Mucosa of descending colon (tissue), 3 donors: ENCODE results near the gene GJD3. TPM values are rescaled to one million over a fixed set of nuclear protein-coding genes. Genes with fewer than 3 reads are reported as not detected.
A peak's percentile ranks its signal among the peaks of the same experiment; 100 is the strongest.

Source experiments
- ATAC-seq: fragments of 200-7000 bp; cut with Tn5 transposase; one replicate; pipeline ENCODE4 v1.9.1; 2020; ENCODE audit warnings: mild to moderate bottlenecking, moderate library complexity
- DNase-seq, 3 donors: peaks; one replicate each; pipeline ENCODE4 v3.0.0-alpha.2; 2020
- H3K36me3 ChIP-seq: fragments of 200-600 bp; one replicate; pipeline ENCODE4 v1.8.0; 2021; ENCODE audit warnings: low read depth, mild to moderate bottlenecking
- H3K4me1 ChIP-seq: fragments of 200-600 bp; one replicate; pipeline ENCODE4 v1.8.0; 2021; ENCODE audit warnings: low read depth, mild to moderate bottlenecking
- H3K4me3 ChIP-seq: fragments of 200-600 bp; one replicate; pipeline ENCODE4 v1.8.0; 2021; ENCODE audit warnings: mild to moderate bottlenecking
- H3K9me3 ChIP-seq: fragments of 200-600 bp; one replicate; pipeline ENCODE4 v1.8.0; 2021; ENCODE audit warnings: mild to moderate bottlenecking
- intact Hi-C, 2 donors: fragments of 100-400 bp; cut with DNase I in 1 of 2; cut with micrococcal nuclease in 1 of 2; formaldehyde crosslinking; loops; one replicate each; pipeline versions ENCODE4 v1.11.0 to v1.11.1; 2022; cut with DNase I, micrococcal nuclease
- total RNA-seq, 3 donors: library from RNA; stranded (reverse); fragmentation: NEBNext Ultra II Directional in 2 of 3; extraction: Animal tissue kit (Norgen Biotek cat#: 25700) in 2 of 3; gene quantifications; one replicate each; pipeline versions ENCODE4 v1.2.1 to v1.2.4, GENCODE V29; 2021 to 2023
- TF ChIP-seq, protein P1 (sequence below): fragments of 200-600 bp; IDR thresholded peaks from one replicate; pipeline ENCODE4 v1.8.0; 2022; ENCODE audit warnings: antibody characterized with exemption, mild to moderate bottlenecking
- donor health status: DM: no; HTN: no; CAD: no; lungs with moderate emphysema.
- donor health status: DM: no; HTN: no; CAD: no.
- donor health status: DM: no; HTN: yes; CAD: no.

The GJD3 gene
- total RNA-seq, 3 donors from 2014 or later, result 0.81 to 1.4 (median 1.2) TPM

DNA sequence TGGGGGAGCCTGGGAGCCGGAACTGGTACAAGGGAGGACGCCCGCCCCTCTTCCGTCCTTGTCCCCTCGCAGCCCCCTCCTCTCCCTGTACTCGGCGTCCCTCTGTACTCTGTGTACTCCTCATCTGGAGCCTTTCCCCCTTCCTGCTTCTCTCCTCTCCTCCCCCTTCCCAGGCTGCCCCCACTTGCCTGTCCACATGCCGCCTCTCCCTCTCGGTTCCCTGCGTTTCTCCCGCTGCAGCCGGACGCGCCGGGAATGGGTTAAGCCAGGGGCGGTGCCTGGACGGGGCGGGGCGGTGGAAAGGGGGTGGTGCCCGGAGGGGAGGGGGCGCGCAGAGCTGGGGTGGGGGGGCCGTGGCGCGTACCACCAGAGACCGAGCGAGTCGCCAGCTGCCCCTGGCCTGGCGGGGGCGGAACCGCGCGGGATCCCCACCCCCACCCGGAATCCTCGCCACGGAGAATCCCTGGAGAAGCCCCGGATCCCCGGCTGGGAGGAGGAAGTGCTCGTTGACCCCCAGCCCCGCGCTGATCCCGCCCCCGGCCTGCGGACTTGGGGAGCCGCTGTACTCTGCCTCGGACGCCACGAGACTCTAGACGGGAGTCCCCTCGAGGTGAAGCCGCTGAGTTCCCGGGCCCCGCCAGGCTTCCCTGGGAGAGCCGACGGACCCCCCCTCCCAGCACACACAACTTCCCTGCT lies 22.6 kb downstream of the GJD3 start:
- ATAC-seq, result peak; percentile 63

DNA sequence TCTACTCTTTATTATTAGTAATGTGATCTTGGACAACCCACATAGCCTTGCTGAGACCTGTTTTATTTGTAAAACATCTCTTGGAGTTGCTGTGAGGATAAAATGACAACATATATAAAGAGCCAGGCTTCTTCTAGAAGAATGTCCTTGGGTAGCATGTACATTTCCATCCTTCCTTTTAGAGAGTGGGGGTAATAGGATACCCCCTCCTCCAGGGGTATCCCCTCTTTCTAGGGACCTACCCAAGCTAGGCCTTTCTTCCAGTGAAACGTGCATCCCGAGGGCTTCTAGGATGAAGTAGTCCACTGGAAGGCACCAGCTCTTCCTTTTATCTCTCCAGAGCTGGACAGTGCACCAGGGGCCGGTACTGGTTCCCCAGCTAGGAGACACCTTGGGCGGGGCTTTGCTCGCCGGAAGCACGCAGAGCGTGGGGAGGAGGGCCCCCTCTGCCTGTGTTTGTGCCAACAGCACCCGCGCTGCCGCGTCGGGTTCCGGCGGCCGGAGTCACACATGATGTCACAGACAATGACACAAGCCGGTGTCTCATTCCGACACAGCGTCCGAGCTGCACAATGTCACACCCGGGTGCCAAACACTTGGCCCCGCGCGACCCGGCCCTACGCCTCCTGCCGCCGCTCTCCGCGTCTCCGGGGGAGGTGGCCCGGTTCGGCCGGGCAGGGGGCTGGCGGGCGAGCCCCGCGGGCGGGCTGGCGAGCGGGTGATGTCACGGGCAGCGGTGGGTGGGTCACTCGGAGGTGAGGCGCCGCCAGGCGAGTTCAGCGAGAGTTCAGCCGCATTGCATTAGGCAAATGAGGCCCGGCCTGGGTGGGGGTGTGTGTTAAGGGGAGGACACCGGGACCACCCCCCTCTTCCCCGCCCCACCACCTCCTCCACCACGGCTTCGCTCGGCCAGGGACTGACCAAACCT lies 23.4 kb downstream of the GJD3 start:
- ATAC-seq, result peak; percentile 63

More for the DNA sequence above, 22.6 kb downstream of the GJD3 start:
- peaks cover 49% of the 10 kb centered on the region for H3K4me1 ChIP-seq
- no peaks in the 10 kb centered on the region for H3K36me3 ChIP-seq
- H3K4me3 ChIP-seq, result peak overlapping the region; percentile 69
- no peaks in the 10 kb centered on the region for H3K9me3 ChIP-seq
- TF ChIP-seq, protein P1, sequence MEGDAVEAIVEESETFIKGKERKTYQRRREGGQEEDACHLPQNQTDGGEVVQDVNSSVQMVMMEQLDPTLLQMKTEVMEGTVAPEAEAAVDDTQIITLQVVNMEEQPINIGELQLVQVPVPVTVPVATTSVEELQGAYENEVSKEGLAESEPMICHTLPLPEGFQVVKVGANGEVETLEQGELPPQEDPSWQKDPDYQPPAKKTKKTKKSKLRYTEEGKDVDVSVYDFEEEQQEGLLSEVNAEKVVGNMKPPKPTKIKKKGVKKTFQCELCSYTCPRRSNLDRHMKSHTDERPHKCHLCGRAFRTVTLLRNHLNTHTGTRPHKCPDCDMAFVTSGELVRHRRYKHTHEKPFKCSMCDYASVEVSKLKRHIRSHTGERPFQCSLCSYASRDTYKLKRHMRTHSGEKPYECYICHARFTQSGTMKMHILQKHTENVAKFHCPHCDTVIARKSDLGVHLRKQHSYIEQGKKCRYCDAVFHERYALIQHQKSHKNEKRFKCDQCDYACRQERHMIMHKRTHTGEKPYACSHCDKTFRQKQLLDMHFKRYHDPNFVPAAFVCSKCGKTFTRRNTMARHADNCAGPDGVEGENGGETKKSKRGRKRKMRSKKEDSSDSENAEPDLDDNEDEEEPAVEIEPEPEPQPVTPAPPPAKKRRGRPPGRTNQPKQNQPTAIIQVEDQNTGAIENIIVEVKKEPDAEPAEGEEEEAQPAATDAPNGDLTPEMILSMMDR, result no peak
- intact Hi-C loops, result no loop called here
- DNase-seq, result peak; percentile 87 to 91 (median 89)

DNA sequence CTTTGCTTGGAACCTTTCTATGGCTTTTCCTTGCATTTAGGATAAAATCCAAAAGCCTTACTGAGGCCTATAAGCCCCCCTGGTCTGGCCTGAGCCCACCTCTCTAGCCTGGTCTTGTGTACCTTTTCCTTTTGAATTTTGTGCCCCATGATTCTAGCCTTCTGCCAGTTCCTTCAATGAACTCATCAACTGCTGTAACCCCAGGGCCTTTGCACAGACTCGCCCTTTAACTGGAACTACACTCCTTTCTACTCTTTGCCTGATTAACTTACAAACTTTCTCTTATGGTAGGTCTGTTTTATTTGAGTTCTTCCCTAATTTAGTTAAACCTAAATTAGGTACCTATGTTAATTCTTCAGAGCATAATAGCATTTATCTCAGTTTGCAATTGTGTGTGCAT lies 24.2 kb downstream of the GJD3 start:
- ATAC-seq (no peak), DNase-seq (no peak)
- no peak overlapping the region for H3K4me3 ChIP-seq

More for the DNA sequence above, 23.4 kb downstream of the GJD3 start:
- Histone ChIP-seq H3K4me3 (peak overlapping the region; percentile 69), H3K36me3 (no peaks in the 10 kb centered on the region), H3K4me1 (peaks cover 44% of the 10 kb centered on the region), H3K9me3 (no peaks in the 10 kb centered on the region)
- peak; percentile 92 to 97 (median 94) for DNase-seq
- TF ChIP-seq, protein P1, result peak; percentile 21
- intact Hi-C loops, result no loop called here

DNA sequence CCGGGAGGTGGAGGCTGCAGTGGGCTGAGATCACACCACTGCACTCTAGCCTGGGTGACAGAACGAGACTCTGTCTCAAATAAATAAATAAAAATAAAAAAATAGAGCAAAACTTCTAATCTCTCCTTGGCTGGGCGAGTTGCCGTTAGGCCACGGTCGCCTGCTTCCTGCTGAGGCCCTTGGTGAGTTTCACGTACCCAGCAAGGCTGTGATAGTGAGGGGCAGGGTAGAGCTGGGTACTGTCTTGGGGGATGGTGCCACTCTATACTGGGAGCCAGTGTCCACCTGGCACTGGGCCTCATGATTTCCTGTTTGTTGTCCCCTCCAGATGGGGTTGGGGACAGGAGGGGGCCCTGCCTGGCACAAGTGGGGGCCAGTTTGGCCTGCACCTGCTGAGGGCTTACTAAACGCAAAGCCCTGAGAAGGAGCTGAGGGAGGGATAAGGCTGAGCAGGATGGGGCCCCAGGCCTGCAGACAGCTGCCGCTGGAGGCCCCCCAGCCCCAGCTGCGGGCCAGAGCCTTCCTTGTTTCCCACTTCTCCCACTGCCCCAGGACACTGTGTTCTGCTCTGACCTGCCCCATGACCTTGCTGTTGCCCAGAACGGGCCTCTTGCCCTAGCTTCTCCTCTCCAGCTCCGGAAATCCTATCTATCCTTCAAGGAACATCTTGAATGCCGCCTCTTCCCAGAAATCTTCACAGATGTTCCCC lies 25.4 kb downstream of the GJD3 start:
- intact Hi-C loops, result no loop called here
- Histone ChIP-seq H3K4me3 (no peak overlapping the region), H3K9me3 (no peaks in the 10 kb centered on the region), H3K4me1 (peaks cover 41% of the 10 kb centered on the region), H3K36me3 (no peaks in the 10 kb centered on the region)
- ATAC-seq, result no peak
- DNase-seq, result peak in 1 of 3 donors; percentile 30
- TF ChIP-seq, protein P1, result no peak

More for the DNA sequence above, 24.2 kb downstream of the GJD3 start:
- Histone ChIP-seq H3K4me1 (peaks cover 40% of the 10 kb centered on the region), H3K9me3 (no peaks in the 10 kb centered on the region), H3K36me3 (no peaks in the 10 kb centered on the region)
- intact Hi-C loops, result no loop called here
- TF ChIP-seq, protein P1, result no peak

DNA sequence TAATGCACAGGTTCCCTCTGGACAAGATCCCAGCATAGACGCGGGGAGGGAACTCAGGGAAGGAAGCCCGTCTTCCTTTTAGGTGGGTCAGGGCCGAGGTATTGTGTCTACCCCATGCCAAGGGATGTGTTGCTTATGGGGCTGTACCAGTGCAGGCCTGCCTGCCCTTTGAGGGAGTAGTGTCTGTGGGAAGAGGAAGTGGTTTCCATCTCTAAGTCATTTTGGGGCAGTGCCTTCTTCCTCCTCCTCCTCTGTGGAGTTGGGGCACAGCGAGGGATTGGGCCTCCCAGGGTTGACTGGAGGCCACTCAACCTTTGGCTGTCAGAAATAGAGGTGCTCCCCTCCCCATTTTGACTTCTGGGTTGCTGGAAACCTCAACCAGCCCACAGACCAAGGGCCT lies 26.5 kb downstream of the GJD3 start:
- DNase-seq, result no peak
- Histone ChIP-seq H3K36me3 (no peaks in the 10 kb centered on the region), H3K4me1 (peaks cover 40% of the 10 kb centered on the region), H3K9me3 (no peaks in the 10 kb centered on the region), H3K4me3 (no peak overlapping the region)
- TF ChIP-seq, protein P1, result no peak
- intact Hi-C loops, result no loop called here
- no peak for ATAC-seq
